Skeletal muscle tissue (tissue), 4 donors: Measurements from ENCODE around the gene BCL2L12. TPM values are rescaled to one million over a fixed set of nuclear protein-coding genes. Genes with fewer than 3 reads are reported as not detected.

Source experiments
- H3K27ac ChIP-seq: one replicate; pipeline ENCODE4 v1.7.0; 2013; ENCODE audit warnings: mild to moderate bottlenecking, low read depth, low read length, inconsistent platforms
- H3K27me3 ChIP-seq, 3 donors: one replicate each; pipeline ENCODE4 v1.7.0; 2013; ENCODE audit warnings: low read length in 3 of 3; ENCODE audit not compliant: control insufficient read depth in 3 of 3, insufficient read depth in 3 of 3
- H3K36me3 ChIP-seq, 3 donors: one replicate each; pipeline ENCODE4 v1.7.0; 2013; ENCODE audit warnings: low read length in 3 of 3; ENCODE audit not compliant: control insufficient read depth in 3 of 3, insufficient read depth in 3 of 3
- H3K4me1 ChIP-seq, 3 donors: one replicate each; pipeline ENCODE4 v1.7.0; 2013; ENCODE audit warnings: low read length in 3 of 3, mild to moderate bottlenecking in 3 of 3; ENCODE audit not compliant: control insufficient read depth in 3 of 3, insufficient read depth in 3 of 3
- H3K4me3 ChIP-seq, 3 donors: one replicate each; pipeline ENCODE4 v1.7.0; 2013; ENCODE audit warnings: low read length in 3 of 3
- H3K9ac ChIP-seq, 3 donors: one replicate each; pipeline ENCODE4 v1.7.0; 2013; ENCODE audit warnings: low read length in 3 of 3, mild to moderate bottlenecking in 3 of 3, moderate library complexity in 2 of 3, low read depth in 1 of 3
- H3K9me3 ChIP-seq, 3 donors: one replicate each; pipeline ENCODE4 v1.7.0; 2013; ENCODE audit warnings: low read length in 3 of 3; ENCODE audit not compliant: control insufficient read depth in 3 of 3
- total RNA-seq: library from RNA; depleted of rRNA; stranded (reverse); fragments of >200 nt; gene quantifications from one replicate; pipeline ENCODE4 v1.2.3, GENCODE V29; 2014
- donor health status: Osteomylitis.

BCL2L12 gene
- total RNA-seq, 1 donor from 2014 or later, result 4.7 TPM

DNA sequence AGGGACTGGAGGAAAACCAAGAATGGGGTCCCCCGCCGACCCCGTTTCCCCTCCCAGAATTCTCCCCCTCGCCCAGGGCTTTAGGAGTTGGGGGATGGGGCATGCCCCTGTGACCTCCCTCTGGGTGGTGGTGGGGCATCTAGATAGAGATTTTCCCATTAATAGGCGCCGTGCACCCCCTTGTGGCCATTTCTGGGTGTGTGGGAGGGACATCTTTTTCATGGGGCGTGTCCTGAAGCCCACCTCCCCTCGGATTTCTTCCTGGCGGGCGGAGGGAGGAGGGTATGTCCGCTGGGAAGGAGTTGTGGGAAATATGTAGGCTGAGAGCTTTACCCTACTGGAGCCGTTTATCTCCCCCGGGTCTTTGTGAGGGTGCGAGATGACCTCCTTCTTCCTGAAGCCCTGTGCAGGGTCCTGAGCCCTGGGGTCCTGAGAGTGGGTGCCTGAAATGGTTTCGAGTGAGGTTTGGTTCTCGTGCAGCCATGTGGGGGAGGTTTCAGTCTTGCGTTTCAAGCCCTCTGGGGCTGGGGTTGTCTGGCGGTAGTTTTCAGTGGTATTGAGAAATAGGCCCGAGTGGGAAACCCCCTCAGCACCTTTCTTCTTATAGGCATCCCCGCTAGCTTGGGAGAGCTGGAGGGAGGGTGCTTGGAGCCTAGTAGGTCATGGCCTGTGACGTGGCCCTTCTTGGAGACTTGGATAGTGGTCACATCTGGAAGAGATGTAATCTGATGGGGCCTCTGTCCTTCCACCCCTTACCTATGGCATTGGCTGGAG is 12.4 kb downstream of the BCL2L12 start:
- Histone ChIP-seq H3K4me1 (peaks cover 38 to 52% (median 40%) of the 10 kb centered on the region in 3 donors), H3K9ac (peak overlapping the region; percentile 60 to 100 (median 99)), H3K27me3 (no peaks in the 10 kb centered on the region), H3K4me3 (peak overlapping the region; percentile 93 to 99 (median 98)), H3K36me3 (peaks cover 11 to 18% (median 11%) of the 10 kb centered on the region in 3 donors), H3K27ac (peak overlapping the region; percentile 98), H3K9me3 (no peaks in the 10 kb centered on the region)

DNA sequence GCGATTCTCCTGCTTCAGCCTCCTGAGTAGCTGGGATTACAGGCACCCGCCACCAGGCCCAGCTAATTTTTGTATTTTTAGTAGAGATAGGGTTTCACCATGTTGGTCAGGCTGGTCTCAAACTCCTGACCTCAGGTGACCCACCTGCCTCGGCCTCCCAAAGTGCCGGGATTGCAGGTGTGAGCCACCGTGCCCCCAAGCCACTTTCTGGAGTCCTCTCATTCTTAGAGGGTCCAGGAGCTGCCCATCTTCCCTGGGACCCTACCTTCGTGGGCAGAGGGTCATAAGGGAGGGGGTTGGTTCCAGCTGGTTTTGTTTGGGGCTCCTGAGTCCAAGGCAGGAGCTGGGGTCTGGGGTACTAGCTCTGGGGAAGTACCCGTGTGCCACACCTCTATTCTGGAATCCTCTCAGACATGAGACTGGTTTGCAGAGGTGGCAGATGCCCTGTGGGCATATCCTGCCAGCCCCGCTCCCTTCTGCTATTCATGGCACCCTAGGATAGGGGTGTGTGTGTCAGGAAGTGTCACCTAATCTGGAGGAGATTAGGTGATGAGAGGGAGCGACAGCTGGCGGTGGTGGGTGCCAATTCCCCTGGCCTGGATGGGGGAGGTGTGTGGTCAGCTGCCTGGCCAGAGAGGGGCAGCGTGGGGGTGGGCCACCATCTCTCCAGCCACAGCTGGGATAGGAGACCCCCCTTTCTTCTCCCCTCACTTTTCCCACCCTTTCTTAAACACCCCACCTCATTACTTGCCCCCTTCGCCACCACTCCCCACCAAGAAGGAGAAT is 13.4 kb downstream of the BCL2L12 start:
- peak overlapping the region; percentile 98 for H3K27ac ChIP-seq
- peaks cover 38 to 52% (median 40%) of the 10 kb centered on the region in 3 donors for H3K4me1 ChIP-seq
- peak overlapping the region; percentile 52 to 64 (median 56) for H3K4me3 ChIP-seq

DNA sequence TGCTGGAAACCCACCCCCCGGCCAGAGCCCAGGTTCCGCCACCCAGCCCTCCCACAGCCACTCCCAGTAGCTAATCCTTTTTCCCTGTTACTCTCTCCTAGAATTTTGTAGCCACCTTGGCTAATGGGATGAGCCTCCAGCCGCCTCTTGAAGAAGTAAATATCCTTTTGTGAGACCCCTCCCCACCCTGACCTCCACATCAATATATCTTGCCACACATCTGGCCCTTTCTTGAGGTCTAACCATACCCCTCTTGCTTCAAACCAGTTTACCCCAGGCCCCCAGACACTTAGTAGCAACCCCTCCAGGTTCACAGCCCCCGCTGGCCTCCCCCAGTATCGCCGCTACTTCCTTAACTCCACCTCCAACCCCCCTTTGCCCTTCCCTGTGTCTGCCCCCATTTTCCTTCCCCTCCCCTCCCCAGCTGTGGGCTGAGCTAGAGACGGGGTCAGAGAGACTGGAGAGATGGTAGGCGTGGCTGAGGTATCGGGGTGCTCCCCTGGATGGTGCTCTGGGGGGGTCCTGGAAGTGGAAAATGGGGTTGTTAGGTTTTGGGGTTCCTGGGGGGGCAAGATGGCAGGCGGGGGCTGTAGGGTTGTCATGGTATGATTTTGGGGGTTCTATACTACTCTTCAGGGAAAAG is 14.2 kb downstream of the BCL2L12 start:
- Histone ChIP-seq H3K27me3 (no peaks in the 10 kb centered on the region), H3K9ac (peak overlapping the region; percentile 81 to 83 (median 82)), H3K4me3 (peak overlapping the region; percentile 52 to 64 (median 56)), H3K9me3 (no peaks in the 10 kb centered on the region), H3K27ac (peak overlapping the region; percentile 98), H3K36me3 (peaks cover 25 to 32% (median 26%) of the 10 kb centered on the region in 3 donors), H3K4me1 (peaks cover 38 to 52% (median 40%) of the 10 kb centered on the region in 3 donors)

More for the DNA sequence above, 13.4 kb downstream of the BCL2L12 start:
- Histone ChIP-seq H3K36me3 (peaks cover 19 to 24% (median 20%) of the 10 kb centered on the region in 3 donors), H3K9ac (peak overlapping the region; percentile 81 to 83 (median 82)), H3K27me3 (no peaks in the 10 kb centered on the region), H3K9me3 (no peaks in the 10 kb centered on the region)

DNA sequence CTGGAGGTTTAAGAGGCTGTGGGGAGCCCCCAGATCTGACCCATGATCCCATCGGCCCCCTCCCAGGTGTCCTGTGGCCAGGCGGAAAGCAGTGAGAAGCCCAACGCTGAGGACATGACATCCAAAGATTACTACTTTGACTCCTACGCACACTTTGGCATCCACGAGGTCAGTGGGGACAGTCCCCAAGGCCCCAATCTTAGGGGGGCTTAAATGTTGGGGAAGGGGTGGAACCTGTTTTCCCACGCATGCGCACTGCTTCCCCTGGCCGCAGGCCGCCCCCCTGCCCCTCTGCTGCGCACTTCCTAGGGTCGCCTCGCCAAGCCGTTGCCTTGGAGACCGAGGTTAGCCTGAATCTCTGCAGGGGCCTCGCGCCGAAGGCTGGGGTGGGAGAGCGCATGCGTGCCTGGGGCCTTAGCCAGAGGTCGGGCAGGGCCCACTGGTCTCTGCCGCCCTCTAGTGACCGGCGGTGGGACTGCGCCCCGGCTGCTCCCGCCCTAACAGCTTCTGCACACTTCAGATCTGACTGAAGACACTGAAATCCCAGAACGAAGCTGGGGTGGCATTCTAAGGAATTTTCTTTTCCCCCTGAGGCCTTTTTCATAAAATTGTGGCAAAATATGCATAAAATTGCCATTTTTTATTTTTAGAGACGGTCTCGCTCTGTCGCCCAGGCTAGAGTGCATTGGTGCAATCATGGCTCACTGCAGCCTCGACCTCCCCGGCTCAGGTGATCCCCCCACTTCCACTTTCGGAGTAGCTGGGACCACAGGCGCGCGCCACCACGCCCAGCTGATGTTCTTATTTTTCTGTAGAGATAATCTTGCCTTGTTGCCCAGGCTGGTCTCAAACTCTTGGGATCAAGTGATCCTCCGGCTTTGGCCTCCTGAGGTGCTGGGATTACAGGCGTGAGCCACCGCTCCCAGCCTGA is 15.0 kb downstream of the BCL2L12 start:
- peak overlapping the region; percentile 98 for H3K27ac ChIP-seq
- peak overlapping the region; percentile 52 to 64 (median 56) for H3K4me3 ChIP-seq

DNA sequence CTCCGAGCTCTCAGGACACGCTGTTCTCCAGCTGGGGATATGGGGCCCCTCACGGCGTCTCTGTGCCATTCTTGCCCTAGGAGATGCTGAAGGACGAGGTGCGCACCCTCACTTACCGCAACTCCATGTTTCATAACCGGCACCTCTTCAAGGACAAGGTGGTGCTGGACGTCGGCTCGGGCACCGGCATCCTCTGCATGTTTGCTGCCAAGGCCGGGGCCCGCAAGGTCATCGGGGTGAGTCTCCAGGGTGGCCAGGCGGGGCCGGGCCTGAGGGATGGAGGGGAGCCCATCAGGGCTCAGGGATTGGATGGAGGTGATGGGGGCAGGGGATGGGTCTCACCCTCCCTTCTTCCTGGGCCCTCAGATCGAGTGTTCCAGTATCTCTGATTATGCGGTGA is 16.1 kb downstream of the BCL2L12 start:
- no peak overlapping the region for H3K4me3 ChIP-seq
- H3K27me3 ChIP-seq, result no peaks in the 10 kb centered on the region
- no peak overlapping the region for H3K9ac ChIP-seq
- no peak overlapping the region for H3K27ac ChIP-seq
- H3K36me3 ChIP-seq, result peaks cover 40 to 45% (median 40%) of the 10 kb centered on the region in 3 donors
- no peaks in the 10 kb centered on the region for H3K9me3 ChIP-seq
- peaks cover 35 to 51% (median 37%) of the 10 kb centered on the region in 3 donors for H3K4me1 ChIP-seq

More for the DNA sequence above, 15.0 kb downstream of the BCL2L12 start:
- Histone ChIP-seq H3K27me3 (no peaks in the 10 kb centered on the region), H3K9ac (peak overlapping the region; percentile 81 to 83 (median 82)), H3K4me1 (peaks cover 38 to 52% (median 40%) of the 10 kb centered on the region in 3 donors), H3K9me3 (no peaks in the 10 kb centered on the region), H3K36me3 (peaks cover 32 to 39% (median 34%) of the 10 kb centered on the region in 3 donors)

DNA sequence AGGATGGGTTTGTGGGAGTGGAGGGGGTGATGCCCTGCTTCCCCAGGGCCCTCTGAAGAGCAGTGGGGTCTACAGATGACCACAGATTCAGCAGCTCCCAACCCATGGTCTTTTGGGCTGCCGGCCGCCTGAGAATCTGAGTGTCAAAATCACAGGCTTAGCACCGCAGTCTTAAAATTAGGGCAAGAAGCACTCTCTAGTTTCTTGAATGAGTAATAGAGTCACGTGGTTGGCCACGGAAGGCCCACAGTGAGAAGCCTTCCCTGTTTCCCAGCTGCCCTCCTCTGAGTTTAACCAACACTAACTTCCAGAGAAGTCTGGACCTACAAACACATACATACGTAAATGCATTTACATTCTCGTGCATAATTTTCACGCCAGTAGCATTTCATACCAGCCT is 16.5 kb downstream of the BCL2L12 start:
- Histone ChIP-seq H3K9ac (no peak overlapping the region), H3K27me3 (no peaks in the 10 kb centered on the region), H3K4me3 (no peak overlapping the region), H3K27ac (no peak overlapping the region), H3K9me3 (no peaks in the 10 kb centered on the region), H3K36me3 (peaks cover 40 to 45% (median 44%) of the 10 kb centered on the region in 3 donors), H3K4me1 (peaks cover 35 to 49% (median 37%) of the 10 kb centered on the region in 3 donors)

DNA sequence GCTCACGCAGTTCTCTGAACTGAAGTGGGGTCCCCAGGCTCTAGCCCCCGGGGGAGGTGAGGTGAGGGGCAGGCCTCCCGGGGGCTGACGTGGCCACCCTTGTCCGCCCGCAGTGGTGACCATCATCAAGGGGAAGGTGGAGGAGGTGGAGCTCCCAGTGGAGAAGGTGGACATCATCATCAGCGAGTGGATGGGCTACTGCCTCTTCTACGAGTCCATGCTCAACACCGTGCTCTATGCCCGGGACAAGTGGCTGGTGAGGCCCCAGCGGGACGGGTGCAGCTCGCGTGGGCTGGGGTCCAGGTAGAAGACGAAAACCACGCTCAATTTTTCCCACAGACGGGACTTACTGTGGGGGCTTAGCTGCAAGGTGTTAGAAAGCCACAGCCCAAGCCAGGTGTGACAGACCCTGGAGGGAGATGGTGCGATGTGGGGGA is 18.1 kb downstream of the BCL2L12 start:
- no peaks in the 10 kb centered on the region for H3K9me3 ChIP-seq
- H3K4me1 ChIP-seq, result peaks cover 26 to 37% (median 35%) of the 10 kb centered on the region in 3 donors
- H3K36me3 ChIP-seq, result peaks cover 40 to 51% (median 48%) of the 10 kb centered on the region in 3 donors
- H3K27me3 ChIP-seq, result no peaks in the 10 kb centered on the region
- H3K27ac ChIP-seq, result no peak overlapping the region
- no peak overlapping the region for H3K9ac ChIP-seq
- H3K4me3 ChIP-seq, result no peak overlapping the region

DNA sequence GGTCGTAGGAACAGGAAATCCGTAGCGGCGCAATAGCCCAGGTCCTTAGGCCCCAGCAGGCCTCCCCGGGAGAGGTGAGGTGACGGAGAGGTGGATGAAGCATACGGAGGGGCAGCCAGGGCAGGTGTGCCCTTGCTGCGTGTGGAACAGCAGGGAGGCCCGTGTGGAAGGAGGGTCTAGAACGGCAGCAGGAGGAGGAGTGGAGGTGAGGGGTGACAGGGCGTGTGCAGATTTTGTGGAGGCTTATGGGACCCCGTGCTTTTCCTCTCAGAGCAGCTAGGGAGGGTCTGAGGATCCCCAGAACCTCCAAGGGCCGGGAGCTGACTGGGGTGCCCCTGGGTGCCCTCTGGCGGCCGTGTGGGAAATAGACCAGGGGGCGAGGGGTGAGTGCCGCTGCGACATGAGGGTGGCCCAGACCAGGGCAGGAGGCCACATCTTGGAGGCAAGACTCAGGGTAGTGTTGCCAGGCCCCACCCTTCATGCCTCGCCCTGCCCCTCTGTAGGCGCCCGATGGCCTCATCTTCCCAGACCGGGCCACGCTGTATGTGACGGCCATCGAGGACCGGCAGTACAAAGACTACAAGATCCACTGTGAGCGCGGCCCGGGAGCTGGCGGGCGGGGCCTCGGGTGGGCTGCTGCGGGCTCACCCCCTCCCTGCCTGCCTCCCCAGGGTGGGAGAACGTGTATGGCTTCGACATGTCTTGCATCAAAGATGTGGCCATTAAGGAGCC is 18.7 kb downstream of the BCL2L12 start:
- Histone ChIP-seq H3K27me3 (peaks cover 0 to 2% (median 2%) of the 10 kb centered on the region in 3 donors), H3K27ac (no peak overlapping the region), H3K4me3 (no peak overlapping the region), H3K36me3 (peaks cover 40 to 51% (median 48%) of the 10 kb centered on the region in 3 donors), H3K9ac (no peak overlapping the region), H3K9me3 (no peaks in the 10 kb centered on the region), H3K4me1 (peaks cover 24 to 35% (median 31%) of the 10 kb centered on the region in 3 donors)
